Right lobe of liver (tissue), 6 donors: Measurements from ENCODE around the gene HDLBP. TPM values are rescaled to one million over a fixed set of nuclear protein-coding genes. Genes with fewer than 3 reads are reported as not detected.

Experiments
- ATAC-seq, 4 donors: fragments of 200-7000 bp; cut with Tn5 transposase; one replicate each; pipeline ENCODE4 v1.9.1; 2020; ENCODE audit warnings: mild to moderate bottlenecking in 4 of 4, moderate library complexity in 4 of 4
- DNase-seq, 3 donors: peaks; one replicate each; pipeline ENCODE4 v3.0.0-alpha.2; 2020
- H3K27ac ChIP-seq, 3 donors: fragments of 200-600 bp; one replicate each; pipeline ENCODE4 v1.8.0; 2022
- H3K27me3 ChIP-seq, 2 donors: fragments of 200-600 bp; one replicate each; pipeline ENCODE4 v1.8.0; 2022
- H3K36me3 ChIP-seq, 4 donors: fragments of 200-600 bp; sonication (generic) in 1 of 4; one replicate each; pipeline versions ENCODE4 v1.5.1 to v1.8.0; 2017 to 2022; ENCODE audit warnings: control low read depth in 1 of 4
- H3K4me1 ChIP-seq, 4 donors: fragments of 200-600 bp; sonication (generic) in 1 of 4; one replicate each; pipeline versions ENCODE4 v1.5.1 to v1.8.0; 2017 to 2022; ENCODE audit warnings: control low read depth in 1 of 4
- H3K4me3 ChIP-seq, 3 donors: fragments of 200-600 bp; one replicate each; pipeline ENCODE4 v1.8.0; 2022
- H3K9me3 ChIP-seq, 4 donors: fragments of 200-600 bp; sonication (generic) in 1 of 4; one replicate each; pipeline versions ENCODE4 v1.5.1 to v1.8.0; 2017 to 2022; ENCODE audit warnings: control low read depth in 1 of 4
- CTCF ChIP-seq, 4 donors: fragments of 200-600 bp in 3 of 4; fragments of 450-650 bp in 1 of 4; IDR thresholded peaks; one replicate each; pipeline versions ENCODE4 v1.5.1 to v1.8.0; 2016 to 2022; ENCODE audit warnings: antibody characterized with exemption in 4 of 4, mild to moderate bottlenecking in 2 of 4
- POLR2A ChIP-seq: fragments of 450-650 bp; IDR thresholded peaks from one replicate; pipeline ENCODE4 v1.6.1; 2017; ENCODE audit warnings: antibody characterized with exemption, mild to moderate bottlenecking
- WGBS: methylation state at CpG from one replicate; pipeline ENCODE4 v1.1.6; 2018; ENCODE audit warnings: low coverage, low lambda C conversion rate; ENCODE audit not compliant: insufficient coverage; ENCODE audit errors: missing lambda C conversion rate; 5-methylcytosine and 5-hydroxymethylcytosine counted together
- intact Hi-C, 2 donors: fragments of 100-400 bp; cut with DNase I; formaldehyde crosslinking; loops; one replicate each; pipeline versions ENCODE4 v1.11.2 to v1.14.1; 2022
- total RNA-seq, 6 experiments: library from RNA; depleted of rRNA in 2 of 6; stranded (reverse); fragments of >200 nt in 2 of 6; fragmentation: NEBNext Ultra II Directional in 3 of 6; extraction: Animal tissue kit (Norgen Biotek cat#: 25700) in 3 of 6; gene quantifications; one replicate each; pipeline versions ENCODE4 v1.1.0 to v1.2.4, GENCODE V29; 2016 to 2023
- donor health status: DM: no; HTN: yes; CAD: no.
- donor health status: DM: no; HTN: no; CAD: no.
- donor health status: DM: no; HTN: no; CAD: no.
- donor health status: DM: no; HTN: yes; CAD: no.
- donor health status: DM: no; HTN: yes; CAD: no.

Gene HDLBP
- total RNA-seq, 6 experiments from 2014 or later: 341 to 557 (median 479) TPM

- no peaks in the 10 kb centered on the region for H3K27me3 ChIP-seq
- TF ChIP-seq POLR2A (peak; percentile 55), CTCF (IDR thresholded peaks at IDR 0.05) (no peak)
- H3K27ac ChIP-seq: peak overlapping the region; percentile 92 to 98 (median 94)
- no peaks in the 10 kb centered on the region for H3K9me3 ChIP-seq
- intact Hi-C loops: no loop called here
- DNase-seq: peak; percentile 90 to 94 (median 93)
- peak; percentile 86 to 89 (median 88) for ATAC-seq
- peaks cover 0 to 50% (median 19%) of the 10 kb centered on the region in 4 donors for H3K4me1 ChIP-seq
- H3K36me3 ChIP-seq: peaks cover 0 to 21% (median 12%) of the 10 kb centered on the region in 4 donors
- 0% methylated on average over 4 of the region's 37 CpGs for WGBS
- peak overlapping the region; percentile 60 to 88 (median 85) for H3K4me3 ChIP-seq
Observed at GRCh38 chr2:241271706-241272302, 43.7 kb downstream of the HDLBP start.

- ATAC-seq: no peak
- Histone ChIP-seq H3K27ac (peak overlapping the region in 1 of 3 donors; percentile 98), H3K4me3 (peak overlapping the region; percentile 60 to 88 (median 85)), H3K9me3 (no peaks in the 10 kb centered on the region), H3K36me3 (peaks cover 0 to 34% (median 19%) of the 10 kb centered on the region in 4 donors), H3K27me3 (no peaks in the 10 kb centered on the region), H3K4me1 (peaks cover 0 to 50% (median 19%) of the 10 kb centered on the region in 4 donors)
- no peak for DNase-seq
- intact Hi-C loops: no loop called here
- no peak for TF ChIP-seq CTCF (IDR thresholded peaks at IDR 0.05)
- TF ChIP-seq POLR2A: no peak
- 10% methylated on average over 2 of the region's 5 CpGs for WGBS
Observed at GRCh38 chr2:241270531-241270930, 44.9 kb downstream of the HDLBP start.

DNA sequence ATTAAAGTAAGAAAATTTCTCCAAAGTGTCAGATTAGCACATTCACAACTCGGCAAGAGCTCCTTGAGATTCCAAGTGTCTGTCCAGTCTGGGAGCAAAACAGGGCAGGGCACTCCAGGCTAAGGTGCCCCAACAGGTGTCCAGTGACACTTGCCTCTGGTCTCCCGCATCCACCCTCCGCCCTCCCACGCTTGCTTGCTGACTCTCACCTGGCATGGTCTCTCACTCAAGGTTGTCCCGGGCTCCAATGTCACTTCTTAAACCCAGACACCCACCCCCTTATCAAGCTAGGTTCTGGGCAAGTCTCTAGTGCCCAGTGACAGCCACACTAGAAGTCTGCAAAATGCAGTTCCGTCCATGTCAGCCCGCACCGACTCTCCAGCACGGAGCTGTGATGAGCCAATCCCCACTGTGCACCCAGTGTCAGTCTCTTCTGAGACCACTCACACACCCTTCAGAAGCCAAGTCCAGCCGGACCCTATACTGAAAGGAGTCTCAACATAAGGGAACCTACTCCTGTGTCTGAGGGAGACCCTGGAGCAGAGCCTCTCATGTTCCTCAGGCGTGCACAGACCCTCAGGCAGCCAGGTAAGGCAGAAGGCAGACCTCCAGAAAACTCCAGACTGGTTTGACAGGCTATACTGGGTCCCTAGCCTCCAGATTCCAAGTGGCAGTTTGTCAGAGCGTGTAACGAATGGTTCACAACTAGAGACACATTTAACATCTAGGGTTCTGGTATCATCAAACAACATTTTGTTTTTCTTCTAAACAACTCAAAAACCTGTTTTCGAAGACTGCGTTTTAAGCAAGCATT, 45.6 kb downstream of the HDLBP start:
- no peak for TF ChIP-seq CTCF (IDR thresholded peaks at IDR 0.05)
- DNase-seq (no peak), ATAC-seq (no peak)
- Histone ChIP-seq H3K9me3 (no peaks in the 10 kb centered on the region), H3K27me3 (no peaks in the 10 kb centered on the region), H3K4me3 (peak overlapping the region in 1 of 3 donors; percentile 14), H3K36me3 (peaks cover 0 to 40% (median 22%) of the 10 kb centered on the region in 4 donors), H3K27ac (peak overlapping the region in 1 of 3 donors; percentile 98), H3K4me1 (peaks cover 0 to 50% (median 19%) of the 10 kb centered on the region in 4 donors)
- WGBS: 86% methylated on average over 9 of the region's 15 CpGs
- intact Hi-C loops: no loop called here

- no peak overlapping the region for H3K4me3 ChIP-seq
- TF ChIP-seq POLR2A (no peak), CTCF (IDR thresholded peaks at IDR 0.05) (no peak)
- no peaks in the 10 kb centered on the region for H3K27me3 ChIP-seq
- ATAC-seq: no peak
- DNase-seq: no peak
- H3K36me3 ChIP-seq: peaks cover 0 to 51% (median 29%) of the 10 kb centered on the region in 4 donors
- no peaks in the 10 kb centered on the region for H3K9me3 ChIP-seq
- H3K4me1 ChIP-seq: peaks cover 0 to 44% (median 17%) of the 10 kb centered on the region in 4 donors
- intact Hi-C loops: no loop called here
- no peak overlapping the region for H3K27ac ChIP-seq
- 97% methylated on average over 14 of the region's 14 CpGs for WGBS
Observed at GRCh38 chr2:241268716-241269445, 46.6 kb downstream of the HDLBP start.
